NCI-H345 treated with DMSO at 0.1 percent for 48 hours (cell line): Measurements from ENCODE around the gene SOX8.
A peak's percentile ranks its signal among the peaks of the same experiment; 100 is the strongest.
"Not testable (repeated sequence)": the region's sequence is repeated elsewhere in the genome, so short reads cannot be mapped to it uniquely, and the experiment has no call there.

Experiments
- DNase-seq: peaks from one replicate; lab custom pipeline; 2025; ENCODE audit not compliant: unreplicated experiment; lab: John Stamatoyannopoulos, UW

The SOX8 gene

DNA sequence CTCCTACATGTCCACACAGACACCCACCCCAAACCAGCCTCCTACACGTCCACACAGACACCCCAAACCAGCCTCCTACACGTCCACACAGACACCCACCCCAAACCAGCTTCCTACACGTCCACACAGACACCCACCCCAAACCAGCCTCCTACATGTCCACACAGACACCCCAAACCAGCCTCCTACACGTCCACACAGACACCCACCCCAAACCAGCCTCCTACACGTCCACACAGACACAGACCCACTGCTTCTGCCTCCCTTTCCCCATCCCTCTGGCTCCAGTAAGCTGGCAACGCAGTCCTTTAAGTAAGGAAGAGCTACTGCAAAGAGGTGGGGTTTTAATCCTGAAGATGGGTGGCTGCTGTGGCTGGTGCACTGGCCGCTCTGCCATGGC, 27.8 kb upstream of the SOX8 start:
- not testable (repeated sequence) for DNase-seq

- not testable (repeated sequence) for DNase-seq
These were observed 25.8 kb upstream of the SOX8 start for GRCh38 chr16:955766-956165.

DNA sequence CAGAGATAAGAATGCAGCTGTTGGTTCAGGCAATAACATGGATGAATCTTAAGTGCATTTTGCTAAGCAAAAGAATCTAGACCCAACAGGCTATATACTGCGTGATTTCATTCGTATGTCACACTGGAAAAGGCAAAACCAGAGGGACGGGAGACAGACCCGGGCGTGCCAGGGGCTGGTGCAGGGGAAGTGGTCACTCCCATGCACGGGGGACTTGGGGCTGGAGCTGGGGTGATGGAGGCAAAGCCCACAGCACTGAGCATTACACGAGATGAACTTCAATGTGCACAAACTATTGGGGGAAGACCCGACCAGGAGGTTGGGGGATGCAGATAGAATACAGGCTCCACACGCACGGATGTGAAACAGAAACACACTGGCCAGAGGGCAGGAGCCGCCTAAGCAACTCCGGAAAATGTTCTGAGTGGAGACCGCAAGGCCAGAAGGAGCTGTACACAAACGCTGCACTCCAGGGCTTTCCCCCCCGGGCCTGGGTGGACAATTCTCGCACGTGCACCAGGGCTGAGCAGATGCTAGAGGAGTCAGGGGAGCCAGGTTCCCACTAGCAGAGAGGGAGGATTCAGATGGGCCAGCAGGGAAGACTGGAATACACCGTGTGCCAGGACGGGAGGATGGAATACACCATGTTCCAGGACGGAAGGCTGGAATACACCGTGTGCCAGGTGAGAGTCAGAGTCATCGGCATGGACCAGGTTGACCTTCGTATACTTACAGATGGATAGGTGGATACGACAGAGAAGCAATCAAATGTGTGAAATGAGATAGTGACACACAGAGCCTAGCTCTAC, 22.1 kb upstream of the SOX8 start:
- DNase-seq: no peak

DNA sequence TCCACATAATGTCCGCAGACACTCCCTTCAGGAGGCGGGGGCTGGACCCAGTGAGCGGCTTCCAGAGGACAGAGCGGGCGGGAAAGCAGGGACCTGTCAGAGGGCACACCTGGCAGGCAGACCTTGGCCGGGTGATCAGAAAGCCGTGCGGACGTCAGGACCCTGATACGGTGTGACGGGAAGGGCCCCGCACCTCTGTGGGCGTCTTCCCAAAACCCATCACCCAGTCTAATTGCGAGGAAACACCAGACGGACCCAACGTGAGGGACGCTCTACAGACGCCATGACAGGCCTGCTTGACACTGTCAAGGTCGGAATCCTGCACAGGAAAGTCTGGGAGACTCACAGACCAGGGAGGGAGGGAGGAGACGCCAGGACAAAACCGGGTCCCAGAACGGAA, 19.2 kb upstream of the SOX8 start:
- no peak for DNase-seq

- DNase-seq: no peak
These were observed 18.4 kb upstream of the SOX8 start for GRCh38 chr16:962901-963814.

GRCh38 chr16:963913-964312, 17.7 kb upstream of the SOX8 start:
- DNase-seq: no peak

DNA sequence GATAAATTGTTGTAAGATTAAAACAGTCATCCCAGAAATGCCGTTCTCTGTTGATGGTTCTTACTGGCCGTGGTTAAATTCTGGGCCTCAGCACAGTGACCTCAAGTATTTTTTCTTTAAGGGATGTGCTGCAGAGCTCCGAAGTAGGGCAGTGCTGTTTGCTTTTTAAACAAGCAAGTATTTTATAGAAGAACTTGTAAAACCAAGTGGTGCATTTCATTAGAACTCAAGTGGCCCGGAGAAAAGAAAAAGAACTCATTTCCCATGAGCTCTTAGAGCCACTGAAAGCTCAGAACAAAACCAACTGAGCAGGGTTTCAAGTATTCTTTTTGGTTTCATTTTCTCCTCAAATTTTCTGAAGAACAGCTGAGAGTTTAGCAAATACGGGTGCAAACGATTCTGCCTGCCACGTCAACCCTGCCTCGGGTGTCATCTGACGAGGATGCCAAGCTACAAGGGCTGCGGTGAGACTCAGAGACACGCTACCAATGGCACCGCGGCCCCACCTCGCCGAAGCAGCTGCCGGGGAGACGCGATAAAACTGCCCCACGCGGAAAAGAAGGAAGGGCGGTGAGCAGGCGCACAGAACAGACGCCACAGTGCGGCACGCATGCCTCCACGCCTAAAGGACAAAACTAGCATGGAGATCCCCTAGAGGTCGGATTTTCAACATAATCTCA, 17.1 kb upstream of the SOX8 start:
- DNase-seq: no peak

DNA sequence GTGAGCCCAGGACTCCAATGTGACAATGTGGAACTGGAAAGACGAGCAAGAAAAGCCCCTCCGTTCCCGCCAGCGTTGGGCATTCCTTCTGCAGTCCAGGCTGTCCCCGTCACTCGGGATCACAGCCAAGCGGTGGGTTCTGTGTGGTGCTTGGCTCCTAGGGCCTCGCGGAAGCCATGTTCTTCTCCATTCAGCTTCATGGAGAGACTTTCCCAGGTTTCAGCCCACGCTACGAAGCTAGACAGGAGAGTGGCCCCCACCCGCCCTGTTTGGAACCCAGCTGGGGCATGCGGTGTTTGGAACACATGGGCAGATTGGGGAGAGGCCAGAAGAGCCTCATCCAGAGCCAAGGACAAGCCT, 16.6 kb upstream of the SOX8 start:
- no peak for DNase-seq

GRCh38 chr16:965487-965886, 16.1 kb upstream of the SOX8 start:
- no peak for DNase-seq

GRCh38 chr16:966035-966434, 15.5 kb upstream of the SOX8 start:
- DNase-seq: no peak

- DNase-seq: no peak
These were observed 15.1 kb upstream of the SOX8 start for GRCh38 chr16:966505-966904.

- DNase-seq: no peak
These were observed 14.5 kb upstream of the SOX8 start for GRCh38 chr16:967077-967541.

GRCh38 chr16:967546-968295, 13.8 kb upstream of the SOX8 start:
- no peak for DNase-seq

DNA sequence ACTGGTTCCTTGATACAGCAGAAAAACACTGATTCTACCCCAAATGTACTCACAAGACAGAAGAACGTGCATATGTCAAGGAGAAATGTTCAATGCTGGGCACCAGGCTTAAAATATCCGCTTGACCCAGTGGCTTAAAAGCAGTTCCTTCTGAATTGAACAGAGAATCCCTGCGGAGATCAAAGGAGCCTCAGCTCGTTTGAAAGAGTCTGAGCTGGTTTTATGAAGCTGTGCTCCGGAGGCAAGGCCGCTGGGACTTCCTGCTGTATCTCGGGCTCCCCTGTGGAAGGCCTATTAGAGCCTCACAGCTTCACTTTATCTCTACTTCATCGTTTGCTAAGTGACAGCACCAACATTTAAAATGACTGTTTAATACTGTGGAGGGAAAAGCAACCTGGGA, 12.9 kb upstream of the SOX8 start:
- no peak for DNase-seq

DNA sequence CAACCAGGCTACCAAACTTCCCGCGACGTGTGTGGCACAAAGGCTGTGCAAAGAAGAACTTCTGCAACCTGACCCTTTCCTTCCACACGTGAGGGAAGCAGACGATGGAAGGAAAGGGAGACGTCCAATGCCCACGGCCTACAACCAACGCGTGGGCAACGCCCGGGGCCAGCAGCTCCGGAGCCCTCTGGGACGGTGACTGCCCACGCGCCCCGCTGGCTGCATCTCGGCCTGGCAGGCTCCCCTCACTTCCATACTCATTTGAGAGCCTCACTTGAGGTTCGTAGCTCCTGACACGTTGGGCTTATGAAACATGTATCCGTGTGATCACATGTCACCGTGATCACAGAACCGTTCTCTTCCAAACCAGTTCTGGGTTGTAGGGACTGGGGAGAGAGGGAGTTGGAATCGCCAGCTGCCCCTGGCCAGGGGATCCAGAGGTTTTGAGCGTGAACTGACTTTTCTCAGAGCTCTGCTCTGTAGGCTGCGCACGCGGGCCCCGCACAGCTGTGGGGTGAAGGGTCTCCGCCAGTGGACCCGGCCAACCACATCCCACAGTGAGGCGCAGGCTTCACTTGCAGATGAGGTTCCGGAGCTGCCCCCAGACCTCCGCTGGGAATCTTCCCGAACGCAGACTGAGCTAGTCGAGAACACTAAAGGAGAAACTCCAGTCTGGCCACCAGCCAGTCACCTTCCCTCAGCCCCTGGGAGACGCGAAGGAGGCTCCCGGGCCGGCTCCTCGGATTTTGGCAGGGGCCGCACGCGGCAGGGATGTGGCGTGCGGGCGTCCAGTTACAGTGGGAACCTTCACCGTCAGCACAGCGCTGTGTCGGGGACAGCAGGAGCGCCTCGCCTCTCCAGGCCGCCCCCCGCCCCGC, 11.8 kb upstream of the SOX8 start:
- DNase-seq: no peak

DNA sequence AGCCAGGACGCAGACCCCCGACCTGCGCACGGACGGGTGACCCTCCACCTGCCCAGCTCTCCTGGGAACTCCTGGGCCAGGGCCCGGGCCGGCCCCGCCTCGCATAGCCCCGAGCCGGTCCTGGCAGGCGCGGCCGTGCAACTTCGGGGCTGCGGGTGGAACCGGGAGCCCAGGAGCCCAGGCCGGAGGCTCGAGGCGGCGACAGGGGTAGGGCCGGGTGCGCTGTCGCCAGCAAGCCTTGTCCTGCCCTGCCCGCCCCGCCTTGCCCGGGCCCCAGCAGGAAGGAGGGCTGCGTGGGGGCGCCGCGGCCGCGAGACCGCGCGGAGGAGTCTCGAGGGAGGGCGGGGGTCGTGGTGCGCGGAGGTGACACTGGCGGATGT, 11.2 kb upstream of the SOX8 start:
- no peak for DNase-seq

- peak; percentile 73 for DNase-seq
These were observed 10.6 kb upstream of the SOX8 start, which contains the start of gene LMF1 for GRCh38 chr16:970766-971581. TSS of gene LMF1 (minus strand) at chr16:970984. CDS start at chr16:970980, 4 bp downstream.

- DNase-seq: no peak
These were observed 10.0 kb upstream of the SOX8 start for GRCh38 chr16:971582-971905.

GRCh38 chr16:971981-972315, 9.6 kb upstream of the SOX8 start:
- DNase-seq: no peak
